HG03039 (cell line): ENCODE measurements around the gene DAD1.
"Not testable (repeated sequence)": the region's sequence is repeated elsewhere in the genome, so short reads cannot be mapped to it uniquely, and the experiment has no call there.

Experiments
- ATAC-seq: cut with Tn5 transposase; IDR thresholded peaks from one replicate; pipeline ENCODE4 v1.9.1; 2021; ENCODE audit warnings: mild to moderate bottlenecking, moderate library complexity; ENCODE audit not compliant: unreplicated experiment

The DAD1 gene

DNA sequence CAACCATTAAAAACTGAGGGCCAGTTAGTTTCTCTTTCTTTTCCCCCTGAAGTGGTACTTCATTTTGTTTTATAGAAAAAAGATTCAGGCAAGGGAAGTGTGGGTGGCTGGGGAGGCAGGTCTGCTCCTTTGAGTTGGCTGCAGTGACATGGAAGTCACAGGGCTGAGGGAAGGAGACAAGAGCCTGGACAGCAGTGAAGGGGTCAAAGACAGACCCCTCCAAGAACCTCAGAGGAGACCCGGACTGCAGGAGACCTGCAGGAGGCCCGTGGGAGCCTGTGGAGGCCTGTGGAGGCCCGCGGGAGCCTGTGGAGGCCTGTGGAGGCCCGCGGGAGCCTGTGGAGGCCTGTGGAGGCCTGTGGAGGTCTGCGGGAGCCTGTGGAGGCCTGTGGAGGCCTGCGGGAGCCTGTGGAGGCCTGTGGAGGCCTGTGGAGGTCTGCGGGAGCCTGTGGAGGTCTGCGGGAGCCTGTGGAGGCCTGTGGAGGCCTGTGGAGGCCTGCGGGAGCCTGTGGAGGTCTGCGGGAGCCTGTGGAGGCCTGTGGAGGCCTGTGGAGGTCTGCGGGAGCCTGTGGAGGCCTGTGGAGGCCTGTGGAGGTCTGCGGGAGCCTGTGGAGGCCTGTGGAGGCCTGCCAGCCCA, 35.0 kb downstream of the DAD1 start:
- ATAC-seq = not testable (repeated sequence)

GRCh38 chr14:22553445-22553844, 35.6 kb downstream of the DAD1 start:
- ATAC-seq = no peak

DNA sequence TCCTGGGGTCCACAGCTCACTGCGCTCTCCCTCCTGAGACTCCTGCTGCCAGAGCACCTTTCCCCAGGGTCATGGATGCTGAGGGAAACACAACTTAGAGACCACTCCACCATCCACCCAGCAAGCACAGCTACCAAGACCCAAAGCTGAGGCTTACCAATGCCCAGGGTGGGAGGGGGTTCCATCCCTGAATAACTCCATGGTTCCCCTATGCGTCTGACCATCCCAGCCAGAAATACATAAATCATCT, 36.3 kb downstream of the DAD1 start:
- ATAC-seq = no peak

GRCh38 chr14:22552001-22552826, 36.8 kb downstream of the DAD1 start:
- no peak for ATAC-seq

DNA sequence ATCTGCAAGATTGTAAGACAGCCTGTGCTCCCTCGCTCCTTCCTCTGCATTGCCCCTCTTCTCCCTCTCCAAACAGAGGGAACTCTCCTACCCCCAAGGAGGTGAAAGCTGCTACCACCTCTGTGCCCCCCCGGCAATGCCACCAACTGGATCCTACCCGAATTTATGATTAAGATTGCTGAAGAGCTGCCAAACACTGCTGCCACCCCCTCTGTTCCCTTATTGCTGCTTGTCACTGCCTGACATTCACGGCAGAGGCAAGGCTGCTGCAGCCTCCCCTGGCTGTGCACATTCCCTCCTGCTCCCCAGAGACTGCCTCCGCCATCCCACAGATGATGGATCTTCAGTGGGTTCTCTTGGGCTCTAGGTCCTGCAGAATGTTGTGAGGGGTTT, 37.4 kb downstream of the DAD1 start:
- no peak for ATAC-seq

GRCh38 chr14:22549981-22550673, 38.9 kb downstream of the DAD1 start:
- ATAC-seq = peak; percentile 56

GRCh38 chr14:22549324-22549962, 39.6 kb downstream of the DAD1 start:
- ATAC-seq = no peak

DNA sequence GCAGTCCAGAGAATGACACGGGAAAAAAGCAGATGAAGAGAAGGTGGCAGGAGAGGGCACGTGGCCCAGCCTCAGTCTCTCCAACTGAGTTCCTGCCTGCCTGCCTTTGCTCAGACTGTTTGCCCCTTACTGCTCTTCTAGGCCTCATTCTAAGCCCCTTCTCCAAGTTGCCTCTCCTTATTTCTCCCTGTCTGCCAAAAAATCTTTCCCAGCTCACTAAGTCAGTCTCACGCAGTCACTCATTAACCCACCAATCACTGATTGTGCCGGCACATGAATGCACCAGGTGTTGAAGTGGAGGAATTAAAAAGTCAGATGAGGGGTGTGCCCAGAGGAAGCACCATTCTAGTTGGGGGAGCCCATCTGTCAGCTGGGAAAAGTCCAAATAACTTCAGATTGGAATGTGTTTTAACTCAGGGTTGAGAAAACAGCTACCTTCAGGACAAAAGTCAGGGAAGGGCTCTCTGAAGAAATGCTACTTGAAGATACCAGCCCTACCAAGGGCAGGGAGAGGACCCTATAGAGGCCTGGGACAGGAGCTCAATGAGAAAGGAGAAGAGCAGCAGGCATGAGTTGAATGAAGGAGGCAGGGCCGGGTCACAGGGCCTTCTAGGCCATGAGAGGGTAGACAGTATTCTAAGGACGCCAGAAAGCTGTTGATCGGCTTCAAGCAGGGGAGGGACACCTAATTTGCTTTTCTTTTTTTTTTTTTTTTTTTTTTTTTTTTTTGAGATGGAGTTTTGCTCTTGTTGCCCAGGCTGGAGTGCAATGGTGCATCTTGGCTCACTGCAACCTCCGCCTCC, 40.9 kb downstream of the DAD1 start:
- no peak for ATAC-seq

- no peak for ATAC-seq
Measured at GRCh38 chr14:22547313-22547947, 41.6 kb downstream of the DAD1 start.

DNA sequence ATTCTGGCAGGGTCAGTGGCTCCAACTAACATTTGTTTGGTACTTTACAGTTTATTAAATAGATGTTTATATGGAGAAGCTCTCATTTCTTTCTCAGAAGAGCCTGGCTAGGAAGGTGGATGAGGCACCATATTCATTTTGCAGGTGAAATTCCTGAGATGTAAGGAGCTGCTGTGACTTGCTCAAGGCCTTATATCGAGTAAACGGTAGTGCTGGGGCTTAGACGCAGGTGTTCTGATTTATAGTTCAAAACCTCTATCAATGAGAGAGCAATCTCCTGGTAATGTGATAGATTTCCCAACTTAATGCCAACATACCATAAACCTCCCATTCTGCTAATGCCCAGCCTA, 42.3 kb downstream of the DAD1 start:
- ATAC-seq = no peak

- no peak for ATAC-seq
Measured at GRCh38 chr14:22545842-22546721, 42.9 kb downstream of the DAD1 start.

DNA sequence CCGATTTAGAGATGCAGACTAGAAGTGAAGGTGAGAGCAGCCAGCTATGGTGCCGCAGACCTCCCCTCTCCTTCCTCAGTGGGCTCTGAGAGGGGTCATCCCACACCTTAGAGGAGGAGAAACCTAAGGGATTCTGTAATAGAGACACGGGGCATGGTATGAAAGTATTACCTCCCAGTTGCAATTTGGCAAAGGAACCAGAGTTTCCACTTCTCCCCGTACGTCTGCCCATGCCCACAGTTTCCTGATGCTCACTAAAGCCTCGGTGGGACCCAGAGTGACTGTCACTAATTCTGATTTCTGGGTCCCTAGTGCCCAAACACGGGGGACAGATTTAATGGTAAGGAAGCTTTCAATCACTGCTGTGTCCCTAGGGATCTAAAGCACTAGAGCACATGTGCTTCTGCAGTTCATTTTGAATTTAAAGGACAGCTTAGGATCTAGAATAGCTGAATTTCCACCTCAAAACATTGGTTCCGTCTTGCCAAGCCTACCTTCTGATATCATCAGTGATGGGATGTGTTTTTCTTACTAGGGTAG, 44.1 kb downstream of the DAD1 start:
- ATAC-seq = no peak

GRCh38 chr14:22544406-22544805, 44.6 kb downstream of the DAD1 start:
- no peak for ATAC-seq

DNA sequence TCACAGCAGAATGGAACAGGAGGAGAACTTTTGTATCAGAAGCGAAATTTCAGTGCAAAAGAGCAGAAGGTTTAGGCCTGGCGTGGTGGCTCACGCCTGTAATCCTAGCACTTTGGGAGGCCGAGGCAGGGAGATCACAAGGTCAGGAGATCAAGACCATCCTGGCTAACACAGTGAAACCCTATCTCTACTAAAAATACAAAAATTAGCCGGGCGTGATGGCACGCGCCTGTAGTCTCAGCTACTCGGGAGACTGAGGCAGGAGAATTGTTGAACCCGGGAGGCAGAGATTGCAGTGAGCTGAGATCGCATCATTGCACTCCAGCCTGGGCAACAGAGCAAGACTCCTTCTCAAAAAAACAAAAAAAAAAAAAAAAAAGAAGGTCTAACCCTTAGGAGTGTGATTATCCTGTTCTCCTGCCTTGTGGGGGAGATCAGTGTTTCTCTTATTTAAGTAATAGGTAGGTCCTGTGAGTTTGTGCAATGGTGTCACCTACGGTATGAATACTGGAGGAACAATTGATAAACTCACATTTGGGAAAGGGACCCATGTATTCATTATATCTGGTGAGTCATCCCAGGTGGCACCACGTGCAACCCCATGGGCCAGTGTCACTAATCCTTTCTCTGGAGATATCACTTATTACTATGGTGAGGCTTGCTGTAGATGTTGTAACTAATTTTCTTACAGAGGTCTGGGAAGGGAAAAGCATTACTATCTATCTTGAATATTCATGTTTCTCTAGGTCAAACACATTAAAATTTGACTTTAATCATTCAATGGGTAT, 45.3 kb downstream of the DAD1 start:
- ATAC-seq = not testable (repeated sequence)

- ATAC-seq = no peak
Measured at GRCh38 chr14:22542360-22542759, 46.7 kb downstream of the DAD1 start.

DNA sequence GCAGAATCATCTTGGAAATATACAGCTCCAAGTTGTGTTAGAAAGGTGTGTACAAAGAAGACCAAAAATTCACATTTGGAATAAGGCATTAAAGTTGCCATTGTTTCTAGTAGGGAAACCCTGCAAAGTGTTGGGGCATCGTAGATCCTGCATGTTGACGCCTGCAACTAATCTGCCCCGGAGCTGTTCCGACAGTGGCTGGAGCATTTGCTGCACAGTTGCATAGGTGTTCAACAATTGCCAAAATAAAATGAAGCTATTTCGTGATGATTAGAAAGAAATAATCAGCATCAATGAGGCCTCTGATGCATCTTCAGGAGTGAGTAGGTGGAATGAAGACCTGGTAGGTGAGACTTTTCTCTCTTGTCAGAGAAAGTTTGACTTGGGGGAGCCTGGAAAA, 47.3 kb downstream of the DAD1 start:
- ATAC-seq = no peak

GRCh38 chr14:22540811-22541360, 48.1 kb downstream of the DAD1 start:
- no peak for ATAC-seq

GRCh38 chr14:22540293-22540692, 48.7 kb downstream of the DAD1 start:
- no peak for ATAC-seq
